Muscle of arm (tissue), 12 donors: Measurements from ENCODE around the gene ADD2. TPM values are rescaled to one million over a fixed set of nuclear protein-coding genes. Genes with fewer than 3 reads are reported as not detected.

Experiments
- polyA plus RNA-seq, 12 donors: library from polyadenylated mRNA; unstranded; fragments of 120-200 nt; gene quantifications; one replicate each; pipeline ENCODE4 v1.2.1, GENCODE V29; 2013; ENCODE audit not compliant: insufficient read length in 12 of 12

The ADD2 gene
- polyA plus RNA-seq, 12 donors = 1.8 to 11.6 (median 2.7) TPM; not detected in 1

Other genes starting within 250 kb of the ADD2 start
- 1 to 10 TPM in 5 of 12 donors, under 1 TPM in 6, not detected in 1; 0.44 to 3.8 (median 0.97) TPM for gene TGFA, start 214.4 kb downstream of the ADD2 start, polyA plus RNA-seq
- gene FIGLA, start 22.4 kb upstream of the ADD2 start, polyA plus RNA-seq = not detected
- under 1 TPM in 8 of 12 donors, not detected in 4; 0.08 to 0.57 (median 0.33) TPM for gene CLEC4F, start 52.4 kb upstream of the ADD2 start, polyA plus RNA-seq
- gene CD207, start 67.6 kb upstream of the ADD2 start, polyA plus RNA-seq = 1 to 10 TPM in 1 of 12 donors, under 1 TPM in 6, not detected in 5; 0.11 to 3.2 (median 0.27) TPM
- gene VAX2, start 132.4 kb upstream of the ADD2 start, polyA plus RNA-seq = 1 to 10 TPM in 10 of 12 donors, not detected in 2; 1.5 to 4.0 (median 2.2) TPM
- gene ATP6V1B1, start 167.7 kb upstream of the ADD2 start, polyA plus RNA-seq = 1 to 10 TPM in 7 of 12 donors, under 1 TPM in 3, not detected in 2; 0.71 to 2.9 (median 1.5) TPM
- 1 to 10 TPM in 8 of 12 donors, under 1 TPM in 2, not detected in 2; 0.71 to 2.6 (median 1.3) TPM for gene ANKRD53, start 210.4 kb upstream of the ADD2 start, polyA plus RNA-seq
- 10 to 100 TPM in 11 of 12 donors, not detected in 1; 31.9 to 51.4 (median 41.5) TPM for gene TEX261, start 226.7 kb upstream of the ADD2 start, polyA plus RNA-seq